HS-5 (cell line): Measurements from ENCODE around the gene THAP10.
"Not testable (repeated sequence)": the region's sequence is repeated elsewhere in the genome, so short reads cannot be mapped to it uniquely, and the experiment has no call there.

Experiments used
- DNase-seq: peaks from one replicate; pipeline ENCODE4 v3.0.0-alpha.2; 2012; ENCODE audit warnings: low read depth

The THAP10 gene

GRCh38 chr15:70892002-70892911 lies at the start of gene THAP10, which contains the start of gene LRRC49:
Gene THAP10, minus strand, starts transcription at chr15:70892433. Its CDS starts 161 bp downstream, at chr15:70892272.
Gene LRRC49, plus strand, starts transcription at chr15:70892826. Its CDS starts 69 bp downstream, at chr15:70892895.
- peak; percentile 94 for DNase-seq

- DNase-seq: no peak
Observed at GRCh38 chr15:70936326-70936725, 44.1 kb upstream of the THAP10 start.

- DNase-seq: no peak
Observed at GRCh38 chr15:70935631-70936030, 43.4 kb upstream of the THAP10 start.

GRCh38 chr15:70933411-70933810 lies 41.2 kb upstream of the THAP10 start:
- DNase-seq: no peak

GRCh38 chr15:70932397-70932796 lies 40.2 kb upstream of the THAP10 start:
- no peak for DNase-seq

- no peak for DNase-seq
Observed at GRCh38 chr15:70931821-70932220, 39.6 kb upstream of the THAP10 start.

GRCh38 chr15:70926914-70927313 lies 34.7 kb upstream of the THAP10 start:
- DNase-seq: not testable (repeated sequence)

- no peak for DNase-seq
Observed at GRCh38 chr15:70923311-70924080, 31.3 kb upstream of the THAP10 start.

GRCh38 chr15:70922119-70922518 lies 29.9 kb upstream of the THAP10 start:
- DNase-seq: no peak

- DNase-seq: no peak
Observed at GRCh38 chr15:70920981-70921696, 28.9 kb upstream of the THAP10 start.

- DNase-seq: no peak
Observed at GRCh38 chr15:70917955-70918354, 25.7 kb upstream of the THAP10 start.

- no peak for DNase-seq
Observed at GRCh38 chr15:70916531-70916930, 24.3 kb upstream of the THAP10 start.

GRCh38 chr15:70912187-70912586 lies 20.0 kb upstream of the THAP10 start:
- no peak for DNase-seq

GRCh38 chr15:70910958-70911357 lies 18.7 kb upstream of the THAP10 start:
- no peak for DNase-seq

GRCh38 chr15:70907784-70908471 lies 15.7 kb upstream of the THAP10 start:
- DNase-seq: no peak

GRCh38 chr15:70906842-70907241 lies 14.6 kb upstream of the THAP10 start:
- DNase-seq: no peak

- peak; percentile 64 for DNase-seq
Observed at GRCh38 chr15:70902107-70902506, 9.9 kb upstream of the THAP10 start.

- peak; percentile 35 for DNase-seq
Observed at GRCh38 chr15:70892912-70893560, 803 bp upstream of the THAP10 start.

GRCh38 chr15:70882361-70882760 lies 9.9 kb downstream of the THAP10 start:
- no peak for DNase-seq

GRCh38 chr15:70880781-70881180 lies 11.5 kb downstream of the THAP10 start:
- no peak for DNase-seq

- peak; percentile 74 for DNase-seq
Observed at GRCh38 chr15:70879401-70879800, 12.8 kb downstream of the THAP10 start.
